Chondrocyte (in vitro differentiated cells): ENCODE data around the gene STRA8. TPM values are rescaled to one million over a fixed set of nuclear protein-coding genes. Genes with fewer than 3 reads are reported as not detected.
"Not testable (repeated sequence)": the region's sequence is repeated elsewhere in the genome, so short reads cannot be mapped to it uniquely, and the experiment has no call there.

ENCODE experiments used
- DNase-seq: peaks from one replicate; pipeline ENCODE4 v3.0.0; 2021; ENCODE audit warnings: mixed read lengths, low spot score
- H3K27ac Mint-ChIP-seq: one replicate; pipeline ENCODE4 v1.8.0; 2021; ENCODE audit warnings: mild to moderate bottlenecking, moderate library complexity, mixed read lengths; ENCODE audit not compliant: unreplicated experiment
- H3K27me3 Mint-ChIP-seq: 2 replicates; pipeline ENCODE4 v1.8.0; 2021; ENCODE audit warnings: low read depth, mixed read lengths
- H3K36me3 Mint-ChIP-seq: 2 replicates; pipeline ENCODE4 v1.8.0; 2021; ENCODE audit warnings: low read depth, mixed read lengths
- H3K4me1 Mint-ChIP-seq: 2 replicates; pipeline ENCODE4 v1.8.0; 2021; ENCODE audit warnings: low read depth, mild to moderate bottlenecking, mixed read lengths
- H3K4me3 Mint-ChIP-seq: one replicate; pipeline ENCODE4 v1.8.0; 2021; ENCODE audit warnings: mild to moderate bottlenecking, moderate library complexity, mixed read lengths; ENCODE audit not compliant: unreplicated experiment
- H3K9me3 Mint-ChIP-seq: 2 replicates; pipeline ENCODE4 v1.8.0; 2021; ENCODE audit warnings: low read depth, mixed read lengths
- total RNA-seq: library from RNA; stranded (reverse); gene quantifications from 3 replicates; pipeline ENCODE4 v1.2.1, GENCODE V29; 2021
- TF ChIP-seq, protein P1 (sequence below): fragments of 200-600 bp; sonication (generic); IDR thresholded peaks from 2 replicates; pipeline ENCODE4 v1.5.0; 2021; ENCODE audit warnings: antibody characterized with exemption, mild to moderate bottlenecking, moderate library complexity

Gene STRA8
- total RNA-seq, 1 donor from 2014 or later = not detected

DNA sequence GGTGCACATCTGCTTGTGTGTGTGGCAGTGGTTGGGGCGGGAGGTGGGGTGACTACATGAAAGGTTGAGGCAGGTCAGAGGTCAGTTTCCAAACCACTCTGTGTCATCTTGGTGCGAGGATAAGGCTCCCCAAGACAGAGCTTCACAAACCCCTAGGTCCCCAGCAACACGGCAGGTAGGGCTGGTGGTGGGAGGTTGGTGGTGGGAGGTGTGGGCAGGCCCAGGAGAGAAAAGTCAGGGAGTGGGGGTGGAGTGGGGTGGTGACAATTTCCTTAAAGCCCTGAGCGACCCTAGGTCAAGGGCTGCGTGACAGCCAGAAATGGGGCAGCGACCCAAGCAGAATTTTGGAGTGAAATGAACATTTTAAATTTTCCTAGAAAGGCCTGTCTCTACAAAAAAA, 1.6 kb upstream of the STRA8 start:
- Mint-ChIP-seq H3K4me1 (peaks cover 4% of the 10 kb centered on the region), H3K27ac (no peak overlapping the region), H3K9me3 (no peaks in the 10 kb centered on the region), H3K36me3 (no peaks in the 10 kb centered on the region), H3K4me3 (no peak overlapping the region), H3K27me3 (no peaks in the 10 kb centered on the region)
- TF ChIP-seq, protein P1, sequence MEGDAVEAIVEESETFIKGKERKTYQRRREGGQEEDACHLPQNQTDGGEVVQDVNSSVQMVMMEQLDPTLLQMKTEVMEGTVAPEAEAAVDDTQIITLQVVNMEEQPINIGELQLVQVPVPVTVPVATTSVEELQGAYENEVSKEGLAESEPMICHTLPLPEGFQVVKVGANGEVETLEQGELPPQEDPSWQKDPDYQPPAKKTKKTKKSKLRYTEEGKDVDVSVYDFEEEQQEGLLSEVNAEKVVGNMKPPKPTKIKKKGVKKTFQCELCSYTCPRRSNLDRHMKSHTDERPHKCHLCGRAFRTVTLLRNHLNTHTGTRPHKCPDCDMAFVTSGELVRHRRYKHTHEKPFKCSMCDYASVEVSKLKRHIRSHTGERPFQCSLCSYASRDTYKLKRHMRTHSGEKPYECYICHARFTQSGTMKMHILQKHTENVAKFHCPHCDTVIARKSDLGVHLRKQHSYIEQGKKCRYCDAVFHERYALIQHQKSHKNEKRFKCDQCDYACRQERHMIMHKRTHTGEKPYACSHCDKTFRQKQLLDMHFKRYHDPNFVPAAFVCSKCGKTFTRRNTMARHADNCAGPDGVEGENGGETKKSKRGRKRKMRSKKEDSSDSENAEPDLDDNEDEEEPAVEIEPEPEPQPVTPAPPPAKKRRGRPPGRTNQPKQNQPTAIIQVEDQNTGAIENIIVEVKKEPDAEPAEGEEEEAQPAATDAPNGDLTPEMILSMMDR = no peak
- no peak for DNase-seq

DNA sequence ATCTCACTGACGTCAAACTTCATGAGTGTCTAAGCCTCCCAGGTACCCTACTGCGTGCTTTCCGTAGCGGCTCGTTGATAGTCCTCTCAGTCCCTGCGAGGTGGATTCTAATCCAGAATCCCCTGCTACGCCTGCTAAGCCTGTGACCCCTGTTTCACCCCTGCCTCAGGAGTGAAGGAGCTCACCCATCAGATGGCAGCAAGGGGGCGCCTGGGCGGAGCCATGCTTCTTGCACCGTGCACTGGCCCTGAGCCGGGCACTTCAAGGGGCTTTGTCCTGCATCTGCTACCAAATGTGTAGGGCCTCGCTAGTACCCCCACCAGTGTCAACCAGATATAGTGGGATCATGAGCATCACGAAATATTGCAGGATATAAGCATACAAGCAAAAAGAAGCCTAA, 918 bp upstream of the STRA8 start:
- no peak overlapping the region for H3K27ac Mint-ChIP-seq
- no peaks in the 10 kb centered on the region for H3K9me3 Mint-ChIP-seq
- DNase-seq = no peak
- H3K4me3 Mint-ChIP-seq = no peak overlapping the region
- H3K27me3 Mint-ChIP-seq = no peaks in the 10 kb centered on the region
- H3K4me1 Mint-ChIP-seq = peaks cover 4% of the 10 kb centered on the region
- H3K36me3 Mint-ChIP-seq = no peaks in the 10 kb centered on the region
- TF ChIP-seq, protein P1 = peak; percentile 56

DNA sequence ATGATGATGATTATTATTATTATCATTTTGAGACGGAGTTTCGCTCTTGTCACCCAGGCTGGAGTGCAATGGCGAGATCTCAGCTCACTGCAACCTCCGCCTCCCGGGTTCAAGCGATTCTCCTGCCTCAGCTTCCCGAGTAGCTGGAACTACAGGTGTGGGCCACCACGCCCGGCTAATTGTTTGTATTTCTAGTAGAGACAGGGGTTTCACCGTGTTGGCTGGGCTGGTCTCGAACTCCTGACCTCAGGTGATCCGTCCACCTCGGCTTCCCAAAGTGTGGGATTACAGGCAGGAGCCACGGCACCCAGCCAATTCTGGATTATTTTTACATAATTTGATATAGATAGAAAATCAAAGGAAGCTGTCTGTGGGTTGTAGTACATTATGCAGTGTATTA, 457 bp downstream of the STRA8 start:
- not testable (repeated sequence) for H3K27me3 Mint-ChIP-seq, H3K4me1 Mint-ChIP-seq, DNase-seq, H3K9me3 Mint-ChIP-seq, H3K27ac Mint-ChIP-seq, H3K4me3 Mint-ChIP-seq, H3K36me3 Mint-ChIP-seq

DNA sequence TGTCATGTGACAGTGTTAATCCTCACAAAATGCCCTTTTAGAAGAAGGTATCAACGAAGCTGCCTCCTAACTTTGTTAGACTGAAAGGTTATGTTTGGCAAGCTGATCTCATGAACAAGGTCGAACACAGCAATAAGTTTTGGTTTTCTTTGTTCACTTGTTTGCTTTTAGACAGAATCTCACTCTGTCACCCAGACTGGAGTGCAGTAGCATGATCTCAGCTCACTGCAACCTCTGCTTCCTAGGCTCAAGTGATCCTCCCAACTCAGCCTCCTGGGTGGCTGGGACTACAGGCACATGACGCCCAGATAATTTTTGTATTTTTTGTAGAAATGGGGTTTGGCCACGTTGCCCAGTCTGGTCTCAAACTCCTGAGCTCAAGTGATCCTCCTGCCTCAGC, 1.1 kb downstream of the STRA8 start:
- H3K4me1 Mint-ChIP-seq = peaks cover 4% of the 10 kb centered on the region
- no peak overlapping the region for H3K4me3 Mint-ChIP-seq
- DNase-seq = no peak
- no peak overlapping the region for H3K27ac Mint-ChIP-seq
- TF ChIP-seq, protein P1 = no peak
- H3K9me3 Mint-ChIP-seq = no peaks in the 10 kb centered on the region
- H3K27me3 Mint-ChIP-seq = no peaks in the 10 kb centered on the region
- no peaks in the 10 kb centered on the region for H3K36me3 Mint-ChIP-seq

DNA sequence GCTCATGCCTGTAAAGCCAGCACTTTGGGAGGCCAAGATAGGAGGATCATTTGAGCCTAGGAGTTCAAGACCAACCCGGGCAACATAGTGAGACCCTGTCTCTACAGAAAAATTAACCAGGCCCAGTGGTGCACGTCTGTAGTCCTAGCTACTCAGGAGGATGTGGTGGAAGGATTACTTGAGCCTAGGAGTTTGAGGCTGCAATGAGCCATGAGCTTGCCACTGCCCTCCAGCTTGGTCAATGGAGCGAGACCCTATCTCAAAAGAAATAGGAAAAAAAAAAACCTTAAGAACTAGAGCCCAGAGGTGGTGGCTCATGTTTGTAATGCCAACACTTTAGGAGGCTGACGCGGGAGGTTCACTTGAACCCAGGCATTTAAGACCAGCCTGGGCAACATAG, 2.2 kb downstream of the STRA8 start:
- no peak overlapping the region for H3K27ac Mint-ChIP-seq
- no peaks in the 10 kb centered on the region for H3K36me3 Mint-ChIP-seq
- H3K4me1 Mint-ChIP-seq = peaks cover 4% of the 10 kb centered on the region
- no peaks in the 10 kb centered on the region for H3K27me3 Mint-ChIP-seq
- no peak for DNase-seq
- TF ChIP-seq, protein P1 = no peak
- no peak overlapping the region for H3K4me3 Mint-ChIP-seq
- H3K9me3 Mint-ChIP-seq = no peaks in the 10 kb centered on the region

DNA sequence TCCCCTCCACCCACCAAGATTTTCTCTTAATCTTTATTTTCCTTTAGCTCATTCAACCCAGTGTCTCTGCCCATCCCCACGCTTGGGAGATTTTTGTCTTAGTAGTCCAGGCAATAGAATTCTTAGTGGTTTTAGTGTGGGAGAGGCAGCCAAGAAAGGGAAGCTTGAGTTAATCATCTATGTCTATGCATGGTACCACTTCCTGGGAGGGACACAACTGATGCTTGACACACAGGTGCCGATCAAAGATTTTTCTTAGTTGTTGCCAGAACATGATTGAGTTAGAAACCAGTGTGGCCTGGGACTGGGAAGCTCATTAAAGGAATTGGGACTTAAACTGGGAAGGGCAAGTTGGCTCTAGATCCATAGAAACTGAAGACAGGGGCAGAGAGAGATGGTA, 3.1 kb downstream of the STRA8 start:
- no peak for DNase-seq
- Mint-ChIP-seq H3K36me3 (no peaks in the 10 kb centered on the region), H3K27ac (no peak overlapping the region), H3K27me3 (peaks cover 4% of the 10 kb centered on the region), H3K4me1 (peaks cover 1% of the 10 kb centered on the region), H3K4me3 (no peak overlapping the region), H3K9me3 (no peaks in the 10 kb centered on the region)
- TF ChIP-seq, protein P1 = no peak
